ENCODE data around the gene S100A9. TPM values are rescaled to one million over a fixed set of nuclear protein-coding genes. Genes with fewer than 3 reads are reported as not detected.

Gene S100A9
- total and polyA plus RNA-seq, 2 of the 8 experiments (the other 6 are each of a cell fraction or from before 2014, with no cell fraction given): not detected

- Histone ChIP-seq H3K4me3 (ENCODE audit: extremely low read depth in 1 of 4, insufficient read depth in 2 of 4, low read depth in 3 of 4, low read length in 4 of 4) (no peak overlapping the region), H3K9me3 (ENCODE audit: insufficient read depth in 2 of 2, low read depth in 1 of 2, low read length in 1 of 2) (no peaks in the 10 kb centered on the region), H3K4ac (replicated peaks; ENCODE audit: insufficient read length, low read depth, low read length) (no peak overlapping the region), H4K91ac (replicated peaks; ENCODE audit: insufficient read length, low read length) (no peak overlapping the region), H3K23me2 (ENCODE audit: low read depth, low read length) (no peaks in the 10 kb centered on the region), H3K4me2 (ENCODE audit: insufficient read depth in 1 of 2, low read depth in 2 of 2, low read length in 2 of 2) (no peak overlapping the region), H3K27ac (ENCODE audit: low read depth, low read length) (no peak overlapping the region), H3K18ac (ENCODE audit: extremely low read depth, low read length) (no peak overlapping the region), H3K9ac (replicated peaks in 1 of 4; ENCODE audit: extremely low read depth in 1 of 4, low read depth in 3 of 4, low read length in 3 of 4) (no peak overlapping the region), H3K14ac (ENCODE audit: insufficient read length) (no peak overlapping the region), H4K20me1 (replicated peaks in 1 of 2; ENCODE audit: control insufficient read depth in 1 of 2, insufficient read depth in 2 of 2, low read length in 2 of 2) (no peaks in the 10 kb centered on the region), H3K79me1 (ENCODE audit: low read depth, low read length) (no peaks in the 10 kb centered on the region), H3K56ac (replicated peaks; ENCODE audit: insufficient read length, low read depth, low read length) (no peak overlapping the region), H2AK5ac (ENCODE audit: low read depth, low read length) (no peak overlapping the region), H3K4me1 (replicated peaks in 1 of 4; ENCODE audit: control insufficient read depth in 3 of 4, insufficient read depth in 4 of 4, low read length in 3 of 4) (no peaks in the 10 kb centered on the region; a peak in 1 of 7 replicates), H2BK120ac (replicated peaks; ENCODE audit: low read depth, low read length) (no peak overlapping the region), H3K23ac (ENCODE audit: insufficient read length) (no peak overlapping the region), H3K79me2 (ENCODE audit: control insufficient read depth in 1 of 2, insufficient read depth in 2 of 2, low read length in 2 of 2) (no peaks in the 10 kb centered on the region), H2BK20ac (ENCODE audit: low read length) (no peak overlapping the region), H2BK5ac (ENCODE audit: low read depth, low read length) (no peak overlapping the region), H4K8ac (ENCODE audit: extremely low read depth, insufficient read depth, low read length) (no peak overlapping the region), H3K36me3 (ENCODE audit: control insufficient read depth in 2 of 4, insufficient read depth in 4 of 4, low read length in 3 of 4) (no peaks in the 10 kb centered on the region), H2BK12ac (ENCODE audit: low read depth, low read length) (no peak overlapping the region), H2BK15ac (ENCODE audit: low read length) (peak overlapping the region; percentile 1; the same call in 1 of the 2 replicates), H3K27me3 (replicated peaks in 1 of 4; ENCODE audit: control insufficient read depth in 3 of 4, extremely low read depth in 1 of 4, insufficient read depth in 3 of 4, low read length in 3 of 4) (peaks cover 0 to 2% (median 0%) of the 10 kb centered on the region in 4 experiments; a peak in 1 of 7 replicates), H2AFZ (ENCODE audit: low read length) (no peak overlapping the region), H4K5ac (ENCODE audit: insufficient read length, low read depth, low read length) (no peak overlapping the region)
- FAIRE-seq (no peak), DNase-seq (ENCODE audit: low read depth in 1 of 2, low spot score in 2 of 2) (peak in 1 of 2 experiments; percentile 8)
- POLR2A ChIA-PET (ENCODE audit: partially characterized antibody): interaction anchor here (0.6 kb wide), 1 partner anchor 304 kb away, joined by 3 read pairs; no protein-coding TSS in a partner anchor
- WGBS, 2 experiments (ENCODE audit: extremely low coverage in 1 of 2, insufficient coverage in 1 of 2, insufficient read length in 1 of 2, insufficient replicate concordance in 2 of 2, low coverage in 1 of 2, low lambda C conversion rate in 2 of 2, missing lambda C conversion rate in 1 of 2): 85% methylated on average over 3 of the region's 3 CpGs; no CpG with 5 or more reads in 1 of the 2 experiments
- CTCF ChIA-PET (ENCODE audit: partially characterized antibody): interaction anchor here (0.9 to 1.2 kb wide), 5 partner anchors 9 to 150 kb away, joined by 3 to 4 read pairs (median 3); partner anchors contain the start of gene PGLYRP3
- TF ChIP-seq RAD21 (IDR thresholded peaks at IDR 0.05 in 1 of 2, conservative IDR thresholded peaks at IDR 0.05 in 1 of 2; ENCODE audit: low read depth in 2 of 2, low read length in 2 of 2) (no peak), POLR2AphosphoS5 (IDR thresholded peaks at IDR 0.05; ENCODE audit: low read depth, low read length) (no peak), CTBP2 (IDR thresholded peaks at IDR 0.05; ENCODE audit: borderline replicate concordance, insufficient read depth, insufficient read length, low read length) (no peak), SIN3A (conservative IDR thresholded peaks at IDR 0.05 in 1 of 2, IDR thresholded peaks at IDR 0.05 in 1 of 2; ENCODE audit: low read depth in 1 of 2, low read length in 2 of 2) (no peak), KDM5A (IDR thresholded peaks at IDR 0.05; ENCODE audit: low read length) (no peak), SP2 (IDR thresholded peaks at IDR 0.05; ENCODE audit: low read length) (no peak), BRCA1 (IDR thresholded peaks at IDR 0.05; ENCODE audit: low read depth, low read length) (no peak), JUND (IDR thresholded peaks at IDR 0.05; ENCODE audit: low read length) (no peak), RBBP5 (IDR thresholded peaks at IDR 0.05; ENCODE audit: borderline replicate concordance, low read depth, low read length) (no peak), TCF12 (IDR thresholded peaks at IDR 0.05; ENCODE audit: low read depth, low read length) (no peak), CEBPB (IDR thresholded peaks at IDR 0.05; ENCODE audit: low read depth, low read length) (no peak), E2F6 (IDR thresholded peaks at IDR 0.05) (no peak), GABPA (IDR thresholded peaks at IDR 0.05; ENCODE audit: borderline replicate concordance, insufficient read depth, low read length) (no peak), RXRA (IDR thresholded peaks at IDR 0.05; ENCODE audit: insufficient read depth, low read depth, low read length) (no peak)
These were observed 13.0 kb upstream of the S100A9 start for GRCh38 chr1:153344718-153345025.
